ENCODE data around the gene ZNF737.
"Not testable (repeated sequence)": the region's sequence is repeated elsewhere in the genome, so short reads cannot be mapped to it uniquely, and the experiment has no call there.

The ZNF737 gene

DNA sequence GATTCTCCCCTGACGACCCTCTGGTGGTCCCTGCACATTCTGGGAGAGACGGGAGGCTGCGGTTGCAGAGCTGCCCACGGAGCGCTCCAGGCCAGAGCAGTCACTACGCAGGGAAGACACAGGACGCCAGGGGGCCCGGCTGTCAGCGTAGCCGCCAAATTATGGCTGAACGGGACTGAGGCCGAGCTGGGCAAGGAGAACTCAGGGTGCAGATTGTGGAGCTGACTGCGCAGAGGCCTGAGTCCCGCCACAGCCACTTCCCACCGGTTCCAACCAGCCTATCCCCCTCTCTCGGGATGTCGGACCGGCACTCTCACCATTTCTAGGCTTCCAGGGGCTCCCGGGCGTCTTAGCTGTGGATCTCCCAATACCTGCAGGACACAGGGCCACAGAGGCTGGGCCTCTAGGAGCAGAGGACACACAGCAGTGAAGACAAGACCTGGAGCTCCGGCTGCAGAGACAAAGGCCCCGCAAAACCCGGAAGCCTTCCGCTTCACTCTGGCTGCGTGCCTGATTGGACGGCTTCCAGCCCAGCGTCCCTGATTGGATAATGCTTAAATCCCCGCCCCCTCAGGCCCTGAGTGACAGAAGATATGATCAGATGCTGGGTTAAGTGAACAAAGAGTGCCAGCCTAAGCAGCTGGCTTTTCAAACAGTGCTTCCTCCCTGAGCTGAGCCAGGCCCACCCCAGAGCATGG, at the start of gene ZNF737:
ZNF737 (minus strand) TSS at position 461 of the 698 bp plus-strand sequence; CDS start at position 320, 141 bp downstream.
- peak; percentile 96 for DNase-seq

DNA sequence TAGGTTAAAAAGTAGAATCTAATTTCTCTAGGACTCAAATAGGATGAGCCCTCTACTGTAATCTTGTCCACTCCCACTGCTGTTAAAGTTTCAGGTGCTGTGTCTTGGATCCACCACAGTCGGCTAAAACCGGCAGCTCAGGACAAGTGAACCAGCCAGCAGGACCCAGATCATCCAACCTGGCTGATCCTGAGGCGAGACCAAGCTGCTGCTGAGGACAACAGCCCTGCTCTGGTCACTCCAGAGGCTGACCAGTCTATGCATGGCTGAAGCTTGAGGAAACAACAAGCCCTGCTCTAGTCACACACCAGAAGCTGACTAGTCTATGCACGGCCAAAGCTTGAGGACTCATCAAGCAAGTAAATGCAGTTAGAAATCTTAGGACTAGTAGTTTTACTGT, 49.4 kb upstream of the ZNF737 start:
- not testable (repeated sequence) for DNase-seq

DNA sequence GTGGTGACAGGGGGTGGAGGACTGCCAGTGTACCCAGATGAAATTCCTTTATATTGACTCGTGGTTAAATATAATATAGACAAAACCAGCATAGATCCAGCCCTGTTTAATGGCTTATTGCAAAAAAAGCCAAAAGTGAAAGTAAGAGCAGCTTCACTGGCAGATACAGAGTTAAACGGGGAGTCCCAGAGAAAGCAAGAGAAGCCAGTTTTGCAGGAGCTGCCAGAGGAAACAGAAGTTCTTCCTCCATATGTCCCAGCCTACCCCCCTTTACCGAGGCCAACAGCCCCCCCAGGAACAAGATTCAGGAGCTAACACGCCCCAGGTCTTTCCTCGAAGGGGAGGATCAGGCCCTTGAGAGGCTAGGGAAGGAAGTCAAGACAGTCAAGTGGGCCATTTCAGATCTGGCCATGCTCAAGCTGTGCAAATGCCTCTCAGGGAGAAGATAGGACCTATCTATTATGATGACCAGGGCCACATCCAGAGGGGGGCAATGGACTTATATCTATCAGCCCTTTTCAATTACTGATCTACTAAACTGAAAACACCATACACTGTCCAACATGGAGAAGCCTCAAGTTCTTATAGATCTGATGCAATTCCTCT, 47.2 kb upstream of the ZNF737 start:
- no peak for DNase-seq

- no peak for DNase-seq
Measured at GRCh38 chr19:20611866-20612265, 46.3 kb upstream of the ZNF737 start.

GRCh38 chr19:20607943-20608342, 42.4 kb upstream of the ZNF737 start:
- no peak for DNase-seq

DNA sequence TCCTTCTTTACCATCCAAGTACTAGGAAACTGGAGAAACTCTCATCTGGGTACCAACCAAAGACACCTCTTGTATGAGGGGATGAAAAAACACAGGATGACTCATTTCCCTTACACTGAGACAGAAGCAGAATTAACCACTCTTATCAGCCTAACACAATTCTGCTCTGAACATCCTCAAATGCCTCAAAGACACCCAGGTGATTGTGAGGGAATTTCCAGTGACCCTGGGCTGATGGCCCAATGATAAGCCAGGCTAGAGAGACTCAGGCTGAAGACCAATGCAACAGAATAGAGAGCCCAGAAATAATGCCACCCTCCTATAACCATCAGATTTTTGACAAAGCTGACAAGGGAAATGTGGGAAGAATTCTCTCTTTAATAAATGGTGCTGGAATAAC, 7.0 kb downstream of the ZNF737 start:
- DNase-seq = no peak

DNA sequence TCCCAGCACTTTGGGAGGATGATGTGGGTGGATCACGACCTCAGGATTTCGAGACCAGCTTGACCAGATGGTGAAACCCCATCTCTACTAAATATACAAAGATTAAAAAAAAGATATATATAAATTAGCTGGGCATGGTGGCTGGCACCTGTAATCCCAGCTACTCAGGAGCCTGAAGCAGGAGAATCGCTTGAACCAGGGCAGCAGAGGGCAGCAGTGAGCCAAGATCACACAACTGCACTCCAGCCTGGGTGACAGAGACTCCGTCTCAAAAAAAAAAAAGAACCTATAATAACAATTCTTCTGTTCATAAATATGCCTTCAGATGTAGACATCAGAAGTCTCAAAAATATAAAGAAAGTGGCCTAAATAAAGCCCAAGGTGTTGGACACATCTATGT, 7.6 kb downstream of the ZNF737 start:
- DNase-seq = no peak

DNA sequence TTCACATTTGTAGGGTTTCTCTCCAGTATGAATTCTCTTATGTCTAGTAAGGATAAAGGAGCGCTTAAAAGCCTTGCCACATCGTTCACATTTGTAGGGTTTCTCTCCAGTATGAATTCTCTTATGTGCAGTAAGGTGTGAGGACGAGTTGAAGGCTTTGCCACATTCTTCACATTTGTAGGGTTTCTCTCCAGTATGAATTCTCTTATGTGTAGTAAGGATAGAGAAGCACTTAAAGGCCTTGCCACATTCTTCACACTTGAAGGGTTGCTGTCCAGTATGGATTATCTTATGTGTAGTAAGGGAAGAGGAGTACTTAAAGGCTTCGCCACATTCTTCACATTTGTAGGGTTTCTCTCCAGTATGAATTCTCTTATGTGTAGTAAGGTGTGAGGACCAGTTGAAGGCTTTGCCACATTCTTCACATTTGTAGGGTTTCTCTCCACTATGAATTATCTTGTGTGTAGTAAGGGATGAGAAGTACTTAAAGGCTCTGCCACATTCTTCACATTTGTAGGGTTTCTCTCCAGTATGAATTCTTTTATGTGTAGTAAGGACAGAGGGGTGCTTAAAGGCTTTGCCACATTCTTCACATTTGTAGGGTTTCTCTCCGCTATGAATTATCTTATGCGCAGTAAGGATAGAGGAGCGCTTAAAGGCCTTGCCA, 20.8 kb downstream of the ZNF737 start:
- not testable (repeated sequence) for DNase-seq

GRCh38 chr19:20530303-20530702, 35.3 kb downstream of the ZNF737 start:
- DNase-seq = not testable (repeated sequence)

- DNase-seq = no peak
Measured at GRCh38 chr19:20513189-20513904, 52.2 kb downstream of the ZNF737 start.

DNA sequence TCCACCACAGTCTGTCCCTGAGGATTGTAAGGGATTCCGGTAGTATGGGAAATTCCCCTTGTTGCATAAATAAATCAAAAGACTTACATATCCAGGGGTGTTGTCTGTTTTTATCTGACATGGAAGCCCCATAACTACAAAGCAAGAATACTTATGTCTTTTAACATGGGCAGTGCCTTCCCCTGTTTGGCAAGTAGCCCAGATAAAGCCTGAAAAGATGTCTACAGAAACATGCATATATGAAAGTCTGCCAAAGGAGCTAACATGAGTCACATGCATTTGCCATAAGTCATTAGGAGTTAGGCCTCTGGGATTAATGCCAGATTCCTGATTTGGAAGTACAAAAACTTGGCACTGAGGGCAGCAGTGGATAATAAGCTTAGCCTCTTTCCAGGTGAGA, 62.1 kb downstream of the ZNF737 start:
- no peak for DNase-seq

Data from NCI-H2081 (cell line).